GM23338 (cell line): ENCODE measurements around the gene OR2B2. TPM values are rescaled to one million over a fixed set of nuclear protein-coding genes. Genes with fewer than 3 reads are reported as not detected.

Source experiments
- ATAC-seq: fragments of 200-7000 bp; cut with Tn5 transposase; 3 replicates; pipeline ENCODE4 v1.9.1; 2020
- DNase-seq: peaks from one replicate; pipeline ENCODE4 v3.0.0-alpha.2; 2015; ENCODE audit warnings: low spot score
- H2AFZ ChIP-seq: fragments of 200-600 bp; sonication (generic); 2 replicates; pipeline ENCODE4 v1.8.0; 2016; ENCODE audit warnings: antibody characterized with exemption, mild to moderate bottlenecking, moderate library complexity
- H3F3A ChIP-seq: fragments of 200-600 bp; sonication (generic); replicated peaks from 2 replicates; pipeline ENCODE4 v1.8.0; 2017; ENCODE audit warnings: antibody characterized with exemption, mixed run types, low read depth
- H3K27ac ChIP-seq: fragments of 200-600 bp; sonication (generic); 2 replicates; pipeline ENCODE4 v1.6.1; 2016; ENCODE audit warnings: low read depth
- H3K27me3 ChIP-seq: fragments of 200-600 bp; sonication (generic); 2 replicates; pipeline ENCODE4 v1.8.0; 2016; ENCODE audit warnings: mild to moderate bottlenecking, mixed run types, moderate library complexity; ENCODE audit not compliant: insufficient read depth
- H3K36me3 ChIP-seq: fragments of 200-600 bp; sonication (generic); 2 replicates; pipeline ENCODE4 v1.8.0; 2016; ENCODE audit warnings: mild to moderate bottlenecking; ENCODE audit not compliant: insufficient read depth
- H3K4me1 ChIP-seq: fragments of 200-600 bp; sonication (generic); 2 replicates; pipeline ENCODE4 v1.8.0; 2016; ENCODE audit warnings: mild to moderate bottlenecking, moderate library complexity; ENCODE audit not compliant: insufficient read depth
- H3K4me2 ChIP-seq: fragments of 200-600 bp; sonication (generic); 2 replicates; pipeline ENCODE4 v1.7.1; 2017; ENCODE audit warnings: mixed run types
- H3K4me3 ChIP-seq: fragments of 200-600 bp; sonication (generic); 2 replicates; pipeline ENCODE4 v1.6.1; 2016; ENCODE audit warnings: mixed run types
- H3K79me2 ChIP-seq: fragments of 200-600 bp; sonication (generic); replicated peaks from 2 replicates; pipeline ENCODE4 v1.8.0; 2017; ENCODE audit warnings: mild to moderate bottlenecking; ENCODE audit not compliant: insufficient read depth
- H3K9me2 ChIP-seq: fragments of 200-600 bp; sonication (generic); 2 replicates; pipeline ENCODE4 v1.8.0; 2017; ENCODE audit not compliant: insufficient read depth
- H4K20me1 ChIP-seq: fragments of 200-600 bp; sonication (generic); replicated peaks from 2 replicates; pipeline ENCODE4 v1.8.0; 2017; ENCODE audit warnings: mild to moderate bottlenecking; ENCODE audit not compliant: insufficient read depth
- H3K27ac Mint-ChIP-seq: 2 replicates; pipeline ENCODE4 v1.8.0; 2020; ENCODE audit warnings: inconsistent platforms, mild to moderate bottlenecking, moderate library complexity, mixed read lengths
- H3K27me3 Mint-ChIP-seq: 3 replicates; pipeline ENCODE4 v1.8.0; 2022; ENCODE audit warnings: low read depth, mild to moderate bottlenecking, moderate library complexity, mixed read lengths, inconsistent platforms; ENCODE audit not compliant: insufficient read depth, poor library complexity
- H3K36me3 Mint-ChIP-seq: 3 replicates; pipeline ENCODE4 v1.8.0; 2021; ENCODE audit warnings: low read depth, mild to moderate bottlenecking, inconsistent platforms, moderate library complexity, mixed read lengths
- H3K4me1 Mint-ChIP-seq: 3 replicates; pipeline ENCODE4 v1.8.0; 2020; ENCODE audit warnings: mild to moderate bottlenecking, inconsistent platforms, mixed read lengths
- H3K4me3 Mint-ChIP-seq: 3 replicates; pipeline ENCODE4 v1.8.0; 2021; ENCODE audit warnings: moderate library complexity, mild to moderate bottlenecking, inconsistent platforms, mixed read lengths
- H3K9me3 Mint-ChIP-seq: 3 replicates; pipeline ENCODE4 v1.8.0; 2020; ENCODE audit warnings: moderate library complexity, mild to moderate bottlenecking, inconsistent platforms, mixed read lengths
- CREB1 ChIP-seq: fragments of 250-450 bp; sonication (Bioruptor Pico); IDR thresholded peaks from 2 replicates; pipeline ENCODE4 v1.5.0; 2020; ENCODE audit warnings: low read depth, mild to moderate bottlenecking, moderate library complexity
- CTCF ChIP-seq, 2 experiments: fragments of 200-600 bp in 1 of 2; sonication (generic) in 1 of 2; conservative IDR thresholded peaks; 2 replicates each; pipeline versions ENCODE4 v1.5.1 to v1.6.1; 2016 to 2017; ENCODE audit warnings: antibody characterized with exemption in 2 of 2, low read depth in 2 of 2, mild to moderate bottlenecking in 2 of 2, moderate library complexity in 1 of 2
- ETS1 ChIP-seq: IDR thresholded peaks from 2 replicates; pipeline ENCODE4 v1.6.1; 2016; ENCODE audit warnings: antibody characterized with exemption
- EZH2 ChIP-seq: fragments of 200-600 bp; sonication (generic); IDR thresholded peaks from one replicate; pipeline ENCODE4 v1.8.0; 2017; ENCODE audit warnings: antibody characterized with exemption, mild to moderate bottlenecking, low read depth; ENCODE audit not compliant: unreplicated experiment
- EZH2phosphoT487 ChIP-seq: fragments of 200-600 bp; sonication (generic); IDR thresholded peaks from one replicate; pipeline ENCODE4 v1.8.1; 2018; ENCODE audit warnings: antibody characterized with exemption; ENCODE audit not compliant: unreplicated experiment
- JUNB ChIP-seq: IDR thresholded peaks from one replicate; pipeline ENCODE4 v1.6.1; 2016; ENCODE audit warnings: antibody characterized with exemption; ENCODE audit not compliant: unreplicated experiment
- POLR2AphosphoS5 ChIP-seq: IDR thresholded peaks from 2 replicates; pipeline ENCODE4 v1.6.1; 2016; ENCODE audit warnings: antibody characterized with exemption, low read depth
- REST ChIP-seq: IDR thresholded peaks from one replicate; pipeline ENCODE4 v1.6.1; 2018; ENCODE audit warnings: antibody characterized with exemption; ENCODE audit not compliant: unreplicated experiment
- STAT1 ChIP-seq: IDR thresholded peaks from one replicate; pipeline ENCODE4 v1.6.1; 2016; ENCODE audit warnings: antibody characterized with exemption; ENCODE audit not compliant: unreplicated experiment
- ZNF114 ChIP-seq: fragments of 250-450 bp; sonication (Bioruptor Pico); IDR thresholded peaks from 2 replicates; pipeline ENCODE4 v1.5.0; 2020; ENCODE audit warnings: mild to moderate bottlenecking, moderate library complexity
- ZNF331 ChIP-seq: fragments of 250-450 bp; sonication (Bioruptor Pico); IDR thresholded peaks from 2 replicates; pipeline ENCODE4 v1.5.0; 2020; ENCODE audit warnings: low read depth, mild to moderate bottlenecking, moderate library complexity
- ZNF462 ChIP-seq: fragments of 250-450 bp; sonication (Bioruptor Pico); IDR thresholded peaks from 2 replicates; pipeline ENCODE4 v1.5.0; 2020; ENCODE audit warnings: mild to moderate bottlenecking, moderate library complexity
- polyA plus RNA-seq: library from polyadenylated mRNA; unstranded; fragments of >200 nt; fragmentation: Nextera tagmentation; extraction: Ambion mirVana; gene quantifications from 2 replicates; pipeline ENCODE4 v1.2.1, GENCODE V29; 2016
- total RNA-seq: library from RNA; depleted of rRNA; stranded (reverse); fragments of >200 nt; shearing (Covaris generic); gene quantifications from 2 replicates; pipeline ENCODE4 v1.2.3, GENCODE V29; 2014

OR2B2 gene
- total and polyA plus RNA-seq, 2 experiments from 2014 or later: 0.38 TPM; not detected in 1

- peak overlapping the region; percentile 100; the same call in 1 of the 2 replicates for H3K27ac Mint-ChIP-seq
- no peaks in the 10 kb centered on the region for H3K36me3 ChIP-seq
Observed at GRCh38 chr6:27893059-27893835, 18.9 kb downstream of the OR2B2 start.

More at GRCh38 chr6:27893059-27893835, 18.9 kb downstream of the OR2B2 start:
- ATAC-seq (peak; percentile 26), DNase-seq (peak; percentile 97)
- Histone ChIP-seq H3K4me3 (peak overlapping the region; percentile 82), H3K9me2 (no peaks in the 10 kb centered on the region), H3K27ac (peak overlapping the region; percentile 99), H3F3A (peaks cover 14% of the 10 kb centered on the region), H3K4me2 (peak overlapping the region; percentile 84), H2AFZ (no peak overlapping the region), H3K4me1 (peaks cover 16% of the 10 kb centered on the region), H3K79me2 (peaks cover 41% of the 10 kb centered on the region), H3K27me3 (no peaks in the 10 kb centered on the region), H4K20me1 (no peaks in the 10 kb centered on the region)
- no peak overlapping the region for H3K4me3 Mint-ChIP-seq
- peaks cover 9% of the 10 kb centered on the region; the same call in 2 of the 3 replicates for H3K36me3 Mint-ChIP-seq
- TF ChIP-seq JUNB (no peak), REST (no peak), POLR2AphosphoS5 (peak; percentile 96), CREB1 (CRISPR knock-in tag) (peak; percentile 84), ZNF114 (CRISPR knock-in tag) (no peak), ZNF331 (CRISPR knock-in tag) (no peak), ETS1 (peak; percentile 71; the same call in 1 of the 2 replicates), CTCF (conservative IDR thresholded peaks at IDR 0.05; ENCODE audit: low read depth in 2 of 2) (no peak), STAT1 (no peak), ZNF462 (no peak), EZH2phosphoT487 (no peak), EZH2 (no peak)
- H3K9me3 Mint-ChIP-seq: peaks cover 9% of the 10 kb centered on the region
- peaks cover 38% of the 10 kb centered on the region for H3K27me3 Mint-ChIP-seq
- H3K4me1 Mint-ChIP-seq: peaks cover 34% of the 10 kb centered on the region
